NCI-H1092 (cell line): Measurements from ENCODE around the gene FIGNL1.
A peak's percentile ranks its signal among the peaks of the same experiment; 100 is the strongest.

Source experiments
- DNase-seq: peaks from one replicate; lab custom pipeline; 2025; lab: John Stamatoyannopoulos, UW

The FIGNL1 gene

GRCh38 chr7:50449881-50450589 lies at the start of gene FIGNL1:
FIGNL1 (minus strand) TSS chr7:50450350; CDS start chr7:50447287, 3,063 bp downstream.
- peak; percentile 77 for DNase-seq

- no peak for DNase-seq
Observed at GRCh38 chr7:50499092-50499491, 48.9 kb upstream of the FIGNL1 start.

- no peak for DNase-seq
Observed at GRCh38 chr7:50497968-50498367, 47.8 kb upstream of the FIGNL1 start.

GRCh38 chr7:50497068-50497642 lies 47.0 kb upstream of the FIGNL1 start:
- no peak for DNase-seq

GRCh38 chr7:50496569-50496968 lies 46.4 kb upstream of the FIGNL1 start:
- DNase-seq = no peak

GRCh38 chr7:50495746-50496145 lies 45.6 kb upstream of the FIGNL1 start:
- DNase-seq = no peak

- DNase-seq = no peak
Observed at GRCh38 chr7:50492770-50493519, 42.8 kb upstream of the FIGNL1 start.

GRCh38 chr7:50491943-50492342 lies 41.8 kb upstream of the FIGNL1 start:
- no peak for DNase-seq

- no peak for DNase-seq
Observed at GRCh38 chr7:50491209-50491608, 41.1 kb upstream of the FIGNL1 start.

- no peak for DNase-seq
Observed at GRCh38 chr7:50488379-50488778, 38.2 kb upstream of the FIGNL1 start.

- no peak for DNase-seq
Observed at GRCh38 chr7:50486512-50486911, 36.4 kb upstream of the FIGNL1 start.

GRCh38 chr7:50481867-50482266 lies 31.7 kb upstream of the FIGNL1 start:
- DNase-seq = no peak

GRCh38 chr7:50480797-50481196 lies 30.6 kb upstream of the FIGNL1 start:
- DNase-seq = no peak

GRCh38 chr7:50479743-50480517 lies 29.8 kb upstream of the FIGNL1 start:
- peak; percentile 86 for DNase-seq

GRCh38 chr7:50477640-50478039 lies 27.5 kb upstream of the FIGNL1 start:
- DNase-seq = peak; percentile 78

- DNase-seq = no peak
Observed at GRCh38 chr7:50476953-50477625, 26.9 kb upstream of the FIGNL1 start.

GRCh38 chr7:50475340-50475739 lies 25.2 kb upstream of the FIGNL1 start:
- no peak for DNase-seq

- no peak for DNase-seq
Observed at GRCh38 chr7:50474382-50475160, 24.4 kb upstream of the FIGNL1 start.

GRCh38 chr7:50473531-50473930 lies 23.4 kb upstream of the FIGNL1 start:
- DNase-seq = no peak

- DNase-seq = no peak
Observed at GRCh38 chr7:50472427-50472826, 22.3 kb upstream of the FIGNL1 start.

- no peak for DNase-seq
Observed at GRCh38 chr7:50471970-50472369, 21.8 kb upstream of the FIGNL1 start.
